Suprapubic skin (tissue), 4 donors: Measurements from ENCODE around the gene DRC1.

Experiments
- EP300 ChIP-seq: sonication (generic); formaldehyde crosslinking; IDR thresholded peaks from one replicate; pipeline ENCODE4 v1.6.1; 2017; ENCODE audit warnings: antibody characterized with exemption
- POLR2A ChIP-seq, 2 donors: fragments of 450-650 bp; IDR thresholded peaks; one replicate each; pipeline ENCODE4 v1.6.1; 2017; ENCODE audit warnings: antibody characterized with exemption in 2 of 2, mild to moderate bottlenecking in 2 of 2, moderate library complexity in 2 of 2
- POLR2AphosphoS5 ChIP-seq, 3 donors: sonication (generic); formaldehyde crosslinking; IDR thresholded peaks; one replicate each; pipeline ENCODE4 v1.6.1; 2017; ENCODE audit warnings: antibody characterized with exemption in 3 of 3
- TF ChIP-seq, protein P1 (sequence below), 2 donors: fragments of 200-600 bp in 1 of 2; fragments of 450-650 bp in 1 of 2; sonication (generic) in 1 of 2; IDR thresholded peaks; one replicate each; pipeline ENCODE4 v1.5.1; 2016 to 2019; ENCODE audit warnings: antibody characterized with exemption in 2 of 2, mild to moderate bottlenecking in 1 of 2, moderate library complexity in 1 of 2

DNA sequence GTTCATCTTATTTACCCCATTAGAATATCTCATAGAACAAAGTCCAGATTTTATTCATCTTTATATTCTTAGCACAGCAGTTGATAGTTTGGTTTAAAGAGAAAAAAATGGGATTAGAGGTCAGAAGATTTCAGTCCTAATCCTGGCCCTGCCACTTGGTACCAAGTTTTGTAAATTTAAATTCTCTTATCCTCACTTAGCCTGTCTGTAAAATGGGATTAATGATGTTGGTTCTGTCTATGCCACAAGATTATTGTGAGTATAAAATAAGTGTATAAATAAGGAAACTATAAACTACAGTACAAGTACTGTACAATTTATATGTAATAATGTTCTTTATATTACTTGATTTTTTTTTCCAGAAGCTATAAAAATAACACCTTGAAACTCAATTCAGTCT is 17.1 kb upstream of the DRC1 start:
- TF ChIP-seq, protein P1, sequence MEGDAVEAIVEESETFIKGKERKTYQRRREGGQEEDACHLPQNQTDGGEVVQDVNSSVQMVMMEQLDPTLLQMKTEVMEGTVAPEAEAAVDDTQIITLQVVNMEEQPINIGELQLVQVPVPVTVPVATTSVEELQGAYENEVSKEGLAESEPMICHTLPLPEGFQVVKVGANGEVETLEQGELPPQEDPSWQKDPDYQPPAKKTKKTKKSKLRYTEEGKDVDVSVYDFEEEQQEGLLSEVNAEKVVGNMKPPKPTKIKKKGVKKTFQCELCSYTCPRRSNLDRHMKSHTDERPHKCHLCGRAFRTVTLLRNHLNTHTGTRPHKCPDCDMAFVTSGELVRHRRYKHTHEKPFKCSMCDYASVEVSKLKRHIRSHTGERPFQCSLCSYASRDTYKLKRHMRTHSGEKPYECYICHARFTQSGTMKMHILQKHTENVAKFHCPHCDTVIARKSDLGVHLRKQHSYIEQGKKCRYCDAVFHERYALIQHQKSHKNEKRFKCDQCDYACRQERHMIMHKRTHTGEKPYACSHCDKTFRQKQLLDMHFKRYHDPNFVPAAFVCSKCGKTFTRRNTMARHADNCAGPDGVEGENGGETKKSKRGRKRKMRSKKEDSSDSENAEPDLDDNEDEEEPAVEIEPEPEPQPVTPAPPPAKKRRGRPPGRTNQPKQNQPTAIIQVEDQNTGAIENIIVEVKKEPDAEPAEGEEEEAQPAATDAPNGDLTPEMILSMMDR (IDR thresholded peaks at IDR 0.05): no peak
- TF ChIP-seq EP300: no peak
- no peak for TF ChIP-seq POLR2A (IDR thresholded peaks at IDR 0.05)
- TF ChIP-seq POLR2AphosphoS5 (IDR thresholded peaks at IDR 0.05): no peak
